Keratinocyte (primary cell): ENCODE measurements around the gene NMNAT1. TPM values are rescaled to one million over a fixed set of nuclear protein-coding genes. Genes with fewer than 3 reads are reported as not detected.

Experiments
- DNase-seq: peaks from one replicate; pipeline ENCODE4 v3.0.0-alpha.2; 2011; ENCODE audit warnings: low read depth, missing footprints, low spot score
- FAIRE-seq: peaks from 2 replicates; lab custom pipeline; 2011; peaks lifted over from hg19 to GRCh38; lab: Jason Lieb, UNC
- H2AFZ ChIP-seq: 2 replicates; pipeline ENCODE4 v1.6.0; 2012; ENCODE audit warnings: low read length, control low read depth, inconsistent platforms; ENCODE audit not compliant: control insufficient read depth
- H3K27ac ChIP-seq: 2 replicates; pipeline ENCODE4 v1.5.1; 2011; ENCODE audit warnings: low read length; ENCODE audit not compliant: control insufficient read depth, insufficient read depth
- H3K27me3 ChIP-seq: 3 replicates; pipeline ENCODE4 v1.6.0; 2011; ENCODE audit warnings: low read length; ENCODE audit not compliant: control insufficient read depth, insufficient read depth; ENCODE audit errors: extremely low read depth
- H3K36me3 ChIP-seq, 2 experiments: 2 replicates in 1 of 2; 3 replicates in 1 of 2; pipeline ENCODE4 v1.5.1; 2011; ENCODE audit warnings: low read length in 2 of 2, mild to moderate bottlenecking in 1 of 2; ENCODE audit not compliant: control insufficient read depth in 2 of 2, insufficient read depth in 2 of 2; ENCODE audit errors: extremely low read depth in 1 of 2
- H3K4me1 ChIP-seq: 3 replicates; pipeline ENCODE4 v1.5.1; 2011; ENCODE audit warnings: low read length; ENCODE audit not compliant: control insufficient read depth, insufficient read depth; ENCODE audit errors: extremely low read depth
- H3K4me2 ChIP-seq: 3 replicates; pipeline ENCODE4 v1.6.0; 2011; ENCODE audit warnings: low read depth, low read length; ENCODE audit not compliant: control insufficient read depth, insufficient read depth; ENCODE audit errors: extremely low read depth
- H3K4me3 ChIP-seq, 3 experiments: fragments of 200-600 bp in 1 of 3; sonication (generic) in 1 of 3; 2 replicates in 2 of 3; 3 replicates in 1 of 3; pipeline ENCODE4 v1.5.1; 2011 to 2016; ENCODE audit warnings: low read length in 3 of 3, mild to moderate bottlenecking in 3 of 3, control low read depth in 2 of 3, inconsistent platforms in 1 of 3, low read depth in 1 of 3, mixed read lengths in 1 of 3, mixed run types in 1 of 3, moderate library complexity in 1 of 3; ENCODE audit not compliant: control insufficient read depth in 2 of 3, insufficient read depth in 2 of 3; ENCODE audit errors: extremely low read depth in 1 of 3
- H3K79me2 ChIP-seq: 2 replicates; pipeline ENCODE4 v1.6.0; 2012; ENCODE audit warnings: low read length; ENCODE audit not compliant: control insufficient read depth, insufficient read depth
- H3K9ac ChIP-seq: 3 replicates; pipeline ENCODE4 v1.6.0; 2011; ENCODE audit warnings: low read length; ENCODE audit not compliant: control insufficient read depth, insufficient read depth; ENCODE audit errors: extremely low read depth
- H3K9me1 ChIP-seq: 3 replicates; pipeline ENCODE4 v1.6.0; 2011; ENCODE audit warnings: low read length; ENCODE audit not compliant: control insufficient read depth, insufficient read depth; ENCODE audit errors: extremely low read depth
- H3K9me3 ChIP-seq: 2 replicates; pipeline ENCODE4 v1.5.1; 2012; ENCODE audit warnings: low read depth, low read length; ENCODE audit not compliant: control insufficient read depth
- H4K20me1 ChIP-seq: 3 replicates; pipeline ENCODE4 v1.6.0; 2011; ENCODE audit warnings: low read length; ENCODE audit not compliant: control insufficient read depth, insufficient read depth; ENCODE audit errors: extremely low read depth
- CTCF ChIP-seq, 3 experiments: IDR thresholded peaks in 1 of 3; conservative IDR thresholded peaks in 1 of 3; optimal IDR thresholded peaks in 1 of 3; 2 replicates in 2 of 3; 3 replicates in 1 of 3; pipeline versions ENCODE3 to v1.5.1; 2011; ENCODE audit warnings: low read length in 3 of 3, mild to moderate bottlenecking in 3 of 3, moderate library complexity in 2 of 3, control low read depth in 1 of 3, inconsistent platforms in 1 of 3; ENCODE audit not compliant: insufficient read depth in 2 of 3; ENCODE audit errors: extremely low read depth in 1 of 3
- EZH2 ChIP-seq: IDR thresholded peaks from one replicate; pipeline ENCODE4 v1.6.1; 2012; ENCODE audit warnings: inconsistent platforms, mild to moderate bottlenecking, low read length, moderate library complexity
- dilution Hi-C: fragments of 300-500 bp; cut with MboI; formaldehyde crosslinking; loops from one replicate; pipeline ENCODE4 v1.7.0; 2020; ENCODE audit warnings: low sequenced_read_pairs; ENCODE audit not compliant: extremely low pct_ligation_motif_present
- polyA plus RNA-seq, 5 experiments: library from polyadenylated mRNA; depleted of rRNA in 3 of 5; stranded (reverse) in 3 of 5; stranded (forward) in 1 of 5; unstranded in 1 of 5; fragments of >200 nt; gene quantifications; 1 replicate in 1 of 5; 2 replicates in 3 of 5; 3 replicates in 1 of 5; pipeline versions ENCODE4 v1.2.1 to v1.2.3, GENCODE V29; 2011 to 2012; ENCODE audit warnings: missing spikeins in 2 of 5, low read depth in 1 of 5, low replicate concordance in 1 of 5

Gene NMNAT1
- polyA plus RNA-seq, 1 donor (not counting 4 experiments of a cell fraction or from before 2014, with no cell fraction given): 16.2 TPM

GRCh38 chr1:9927259-9927658 lies 16.0 kb upstream of the NMNAT1 start:
- Histone ChIP-seq H3K9ac (no peak overlapping the region), H3K79me2 (no peaks in the 10 kb centered on the region), H2AFZ (no peak overlapping the region), H3K4me2 (no peak overlapping the region), H4K20me1 (no peaks in the 10 kb centered on the region), H3K27ac (no peak overlapping the region), H3K36me3 (peaks cover 0 to 4% of the 10 kb centered on the region in 2 experiments), H3K27me3 (no peaks in the 10 kb centered on the region), H3K9me1 (no peaks in the 10 kb centered on the region), H3K4me3 (no peak overlapping the region), H3K9me3 (no peaks in the 10 kb centered on the region), H3K4me1 (no peaks in the 10 kb centered on the region)
- TF ChIP-seq EZH2 (no peak), CTCF (optimal IDR thresholded peaks at IDR 0.05 in 1 of 3, IDR thresholded peaks at IDR 0.05 in 1 of 3, conservative IDR thresholded peaks at IDR 0.05 in 1 of 3; ENCODE audit: extremely low read depth in 1 of 3, insufficient read depth in 2 of 3, low read length in 3 of 3) (no peak)
- DNase-seq (no peak), FAIRE-seq (no peak)
- dilution Hi-C loops: no loop called here

GRCh38 chr1:9929431-9930385 lies 13.6 kb upstream of the NMNAT1 start:
- no peak for FAIRE-seq
- no peak overlapping the region for H3K4me2 ChIP-seq

More at GRCh38 chr1:9929431-9930385, 13.6 kb upstream of the NMNAT1 start:
- H3K9ac ChIP-seq: no peak overlapping the region
- H3K9me1 ChIP-seq: no peaks in the 10 kb centered on the region
- no peaks in the 10 kb centered on the region for H4K20me1 ChIP-seq
- H3K79me2 ChIP-seq: no peaks in the 10 kb centered on the region
- no peak overlapping the region for H2AFZ ChIP-seq
- dilution Hi-C loops: no loop called here
- no peaks in the 10 kb centered on the region for H3K9me3 ChIP-seq
- H3K4me1 ChIP-seq: no peaks in the 10 kb centered on the region
- no peaks in the 10 kb centered on the region for H3K27me3 ChIP-seq
- TF ChIP-seq EZH2 (no peak), CTCF (optimal IDR thresholded peaks at IDR 0.05 in 1 of 3, IDR thresholded peaks at IDR 0.05 in 1 of 3, conservative IDR thresholded peaks at IDR 0.05 in 1 of 3; ENCODE audit: extremely low read depth in 1 of 3, insufficient read depth in 2 of 3, low read length in 3 of 3) (no peak)
- no peak for DNase-seq
- no peak overlapping the region for H3K27ac ChIP-seq
- H3K36me3 ChIP-seq: peaks cover 0 to 4% of the 10 kb centered on the region in 2 experiments
- H3K4me3 ChIP-seq: no peak overlapping the region
